AG10803 (cell line): Measurements from ENCODE around the gene MAGT1.
"Not testable (repeated sequence)": the region's sequence is repeated elsewhere in the genome, so short reads cannot be mapped to it uniquely, and the experiment has no call there.

ENCODE experiments used
- DNase-seq: peaks from one replicate; pipeline ENCODE4 v3.0.0; 2010; ENCODE audit warnings: low read depth
- H3K4me3 ChIP-seq: 2 replicates; pipeline ENCODE4 v1.5.1; 2011; ENCODE audit warnings: mild to moderate bottlenecking, low read length, control low read depth
- TF ChIP-seq, protein P1 (sequence below): conservative IDR thresholded peaks from 2 replicates; pipeline ENCODE4 v1.5.1; 2011; ENCODE audit warnings: mild to moderate bottlenecking, low read length, control low read depth, inconsistent platforms

The MAGT1 gene

DNA sequence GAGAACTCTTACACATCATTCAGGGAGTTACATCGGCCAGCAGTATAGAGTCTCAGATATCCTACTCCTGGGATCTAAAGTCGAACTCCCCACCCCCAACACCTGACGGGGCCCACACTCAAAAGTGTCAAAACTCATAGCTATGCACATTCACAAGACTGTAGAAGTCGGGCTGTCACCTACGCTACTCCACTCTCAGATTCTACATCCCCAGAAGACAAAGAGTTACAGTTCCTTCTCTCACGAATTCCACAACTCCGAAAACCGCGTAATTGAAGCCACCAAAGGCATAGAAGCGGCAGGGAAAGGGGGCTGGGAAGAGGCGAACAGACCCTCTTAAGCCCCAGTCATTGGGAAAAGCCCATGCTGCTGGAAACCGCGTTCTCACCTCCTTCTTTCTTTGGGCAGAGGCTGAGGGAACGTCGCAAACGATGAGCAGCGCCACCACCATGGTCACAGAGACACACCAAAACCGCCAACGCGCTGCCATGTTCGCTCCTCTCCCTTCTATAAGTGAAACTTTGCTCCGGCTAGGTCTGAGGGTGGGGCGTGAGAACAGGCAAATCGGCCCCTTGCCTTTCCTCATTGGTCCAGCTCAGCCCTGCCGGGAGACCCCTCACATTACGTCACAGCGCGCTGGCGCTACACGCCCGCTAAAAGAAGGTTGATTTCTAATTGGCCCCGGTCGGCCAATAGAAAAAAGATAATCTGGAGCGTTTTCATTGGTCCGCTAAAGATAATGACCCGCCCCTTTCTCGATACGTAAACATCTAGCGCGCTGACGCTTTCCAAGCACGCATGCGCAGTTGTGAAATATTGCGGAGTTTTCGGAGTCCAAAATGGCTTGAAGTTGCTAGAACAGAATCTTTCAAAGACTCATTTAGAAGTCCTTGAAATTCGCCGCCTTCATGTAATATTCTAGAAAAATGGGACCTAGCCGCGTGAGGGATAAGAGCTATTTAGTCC is at the start of gene MAGT1:
TSS of gene MAGT1 (minus strand) at position 515 of the 966 bp plus-strand sequence. CDS start at position 490, 25 bp downstream.
- TF ChIP-seq, protein P1, sequence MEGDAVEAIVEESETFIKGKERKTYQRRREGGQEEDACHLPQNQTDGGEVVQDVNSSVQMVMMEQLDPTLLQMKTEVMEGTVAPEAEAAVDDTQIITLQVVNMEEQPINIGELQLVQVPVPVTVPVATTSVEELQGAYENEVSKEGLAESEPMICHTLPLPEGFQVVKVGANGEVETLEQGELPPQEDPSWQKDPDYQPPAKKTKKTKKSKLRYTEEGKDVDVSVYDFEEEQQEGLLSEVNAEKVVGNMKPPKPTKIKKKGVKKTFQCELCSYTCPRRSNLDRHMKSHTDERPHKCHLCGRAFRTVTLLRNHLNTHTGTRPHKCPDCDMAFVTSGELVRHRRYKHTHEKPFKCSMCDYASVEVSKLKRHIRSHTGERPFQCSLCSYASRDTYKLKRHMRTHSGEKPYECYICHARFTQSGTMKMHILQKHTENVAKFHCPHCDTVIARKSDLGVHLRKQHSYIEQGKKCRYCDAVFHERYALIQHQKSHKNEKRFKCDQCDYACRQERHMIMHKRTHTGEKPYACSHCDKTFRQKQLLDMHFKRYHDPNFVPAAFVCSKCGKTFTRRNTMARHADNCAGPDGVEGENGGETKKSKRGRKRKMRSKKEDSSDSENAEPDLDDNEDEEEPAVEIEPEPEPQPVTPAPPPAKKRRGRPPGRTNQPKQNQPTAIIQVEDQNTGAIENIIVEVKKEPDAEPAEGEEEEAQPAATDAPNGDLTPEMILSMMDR: no peak
- peak; percentile 96 for DNase-seq
- H3K4me3 ChIP-seq: peak within 1 kb of the TSS; percentile 87

GRCh38 chrX:77945031-77945430 is 49.8 kb upstream of the MAGT1 start:
- H3K4me3 ChIP-seq, DNase-seq: not testable (repeated sequence)

DNA sequence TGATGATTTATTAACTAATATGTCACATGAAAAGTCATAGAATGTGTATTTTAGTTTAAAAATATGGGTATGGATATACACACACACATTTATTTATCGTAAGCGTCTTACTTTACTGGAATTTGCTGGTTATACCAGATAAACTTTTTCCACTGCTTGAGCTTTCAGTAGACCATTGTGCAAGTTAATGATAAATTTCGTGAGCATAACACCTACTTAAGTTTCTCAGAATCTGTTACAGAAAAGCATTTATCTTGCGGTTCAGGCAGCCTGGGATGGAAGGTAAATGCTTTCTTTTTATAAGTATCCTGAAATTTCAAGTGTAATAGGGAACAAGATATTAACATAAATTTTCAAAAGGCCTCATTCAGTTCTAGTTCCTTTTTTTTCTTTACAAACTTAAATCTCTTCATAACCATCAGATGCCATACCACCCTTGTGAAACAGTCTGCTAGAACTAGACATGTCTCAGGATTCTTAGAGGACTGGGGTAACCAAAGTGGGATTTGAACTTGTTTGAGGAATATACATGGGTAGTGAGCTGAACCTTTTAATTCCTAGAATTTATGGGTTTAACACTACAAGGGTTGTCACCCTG is 42.9 kb upstream of the MAGT1 start:
- TF ChIP-seq, protein P1: no peak
- no peak overlapping the region for H3K4me3 ChIP-seq
- DNase-seq: no peak

GRCh38 chrX:77937291-77937690 is 42.1 kb upstream of the MAGT1 start:
- H3K4me3 ChIP-seq: no peak overlapping the region
- DNase-seq: no peak
- TF ChIP-seq, protein P1: no peak

DNA sequence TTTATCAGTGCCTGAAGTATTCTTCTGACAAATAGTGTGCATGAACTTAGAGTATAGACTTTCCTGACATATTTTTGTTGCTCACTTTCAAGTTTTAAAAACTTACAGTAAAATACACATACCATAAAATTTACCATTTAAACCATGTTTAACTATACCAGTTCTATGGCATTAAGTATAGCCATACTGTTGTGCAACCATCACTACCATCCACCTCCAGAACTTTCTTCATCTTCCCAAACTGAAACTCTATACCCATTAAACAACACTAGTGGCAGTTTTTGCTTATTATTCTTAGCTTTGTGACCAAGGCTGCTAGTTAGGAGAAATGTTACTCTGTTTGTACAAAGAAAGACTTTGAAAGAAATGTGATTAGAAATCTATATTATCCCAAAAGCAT is 41.1 kb upstream of the MAGT1 start:
- TF ChIP-seq, protein P1: no peak
- no peak for DNase-seq
- no peak overlapping the region for H3K4me3 ChIP-seq

- no peak for DNase-seq
- TF ChIP-seq, protein P1: no peak
- no peak overlapping the region for H3K4me3 ChIP-seq
Measured at GRCh38 chrX:77935886-77936285, 40.7 kb upstream of the MAGT1 start.

GRCh38 chrX:77930581-77930980 is 35.3 kb upstream of the MAGT1 start:
- DNase-seq: no peak
- H3K4me3 ChIP-seq: no peak overlapping the region
- TF ChIP-seq, protein P1: no peak
